Naive B cell (primary cell): ENCODE measurements around the gene SDHAF4. TPM values are rescaled to one million over a fixed set of nuclear protein-coding genes. Genes with fewer than 3 reads are reported as not detected.

Source experiments
- polyA plus RNA-seq, 6 donors: library from polyadenylated mRNA; unstranded; fragments of 300-500 nt; fragmentation: Illumina TruSeq; gene quantifications; one replicate each; pipeline ENCODE4 v1.2.3, GENCODE V29; 2021; ENCODE audit warnings: low read depth in 6 of 6

Gene SDHAF4
- polyA plus RNA-seq, 6 donors from 2014 or later = 4.7 to 8.6 (median 7.6) TPM

Other genes with a start within 250 kb of the SDHAF4 start
- 1 to 10 TPM; 3.2 to 9.8 (median 7.9) TPM for gene FAM135A, start 153.4 kb upstream of the SDHAF4 start, polyA plus RNA-seq
- gene SMAP1, start 101.0 kb downstream of the SDHAF4 start, polyA plus RNA-seq = 10 to 100 TPM; 13.0 to 16.6 (median 15.8) TPM